H1 (cell line): Measurements from ENCODE around the gene USPL1. TPM values are rescaled to one million over a fixed set of nuclear protein-coding genes. Genes with fewer than 3 reads are reported as not detected.
"Not testable (repeated sequence)": the region's sequence is repeated elsewhere in the genome, so short reads cannot be mapped to it uniquely, and the experiment has no call there.

ENCODE experiments used
- CTCF ChIA-PET: fragments of 300-600 bp; sonication (Branson Sonifier 250); formaldehyde crosslinking; loops from one replicate; lab custom pipeline; 2021; ENCODE audit not compliant: partially characterized antibody; lab: Charles Lee
- POLR2A ChIA-PET: fragments of 300-600 bp; sonication (Branson Sonifier 250); formaldehyde crosslinking; loops from one replicate; lab custom pipeline; 2021; ENCODE audit warnings: inconsistent platforms; ENCODE audit not compliant: partially characterized antibody; lab: Charles Lee
- DNase-seq, 2 experiments: peaks; one replicate each; pipeline versions ENCODE4 v3.0.0 to v3.0.0-alpha.2; 2010 to 2022; ENCODE audit warnings: low spot score in 2 of 2, low read depth in 1 of 2, mixed read lengths in 1 of 2
- FAIRE-seq: peaks from 2 replicates; lab custom pipeline; 2011; peaks lifted over from hg19 to GRCh38; lab: Jason Lieb, UNC
- H2AFZ ChIP-seq: 2 replicates; pipeline ENCODE4 v1.8.1; 2012; ENCODE audit warnings: low read length, inconsistent platforms
- H2AK5ac ChIP-seq: 2 replicates; pipeline ENCODE4 v1.6.1; 2013; ENCODE audit warnings: low read depth, low read length
- H2BK120ac ChIP-seq: replicated peaks from 2 replicates; pipeline ENCODE3; 2013; ENCODE audit warnings: low read depth, low read length, inconsistent platforms
- H2BK12ac ChIP-seq: 2 replicates; pipeline ENCODE4 v1.6.1; 2013; ENCODE audit warnings: low read depth, low read length
- H2BK15ac ChIP-seq: 2 replicates; pipeline ENCODE4 v1.6.1; 2013; ENCODE audit warnings: low read length
- H2BK20ac ChIP-seq: 2 replicates; pipeline ENCODE4 v1.6.1; 2013; ENCODE audit warnings: low read length
- H2BK5ac ChIP-seq: 2 replicates; pipeline ENCODE4 v1.6.1; 2013; ENCODE audit warnings: low read depth, low read length
- H3K14ac ChIP-seq: 2 replicates; pipeline ENCODE4 v1.6.1; 2013; ENCODE audit warnings: inconsistent platforms; ENCODE audit not compliant: insufficient read length
- H3K18ac ChIP-seq: 2 replicates; pipeline ENCODE4 v1.6.1; 2013; ENCODE audit warnings: low read length; ENCODE audit errors: extremely low read depth
- H3K23ac ChIP-seq: 2 replicates; pipeline ENCODE4 v1.6.1; 2013; ENCODE audit warnings: inconsistent platforms; ENCODE audit not compliant: insufficient read length
- H3K23me2 ChIP-seq: 2 replicates; pipeline ENCODE4 v1.6.1; 2013; ENCODE audit warnings: low read depth, low read length
- H3K27ac ChIP-seq: 2 replicates; pipeline ENCODE4 v1.6.1; 2011; ENCODE audit warnings: low read depth, low read length, inconsistent platforms
- H3K27me3 ChIP-seq, 4 experiments: replicated peaks in 1 of 4; 1 replicate in 1 of 4; 2 replicates in 3 of 4; pipeline versions ENCODE4 v1.6.1 to v1.8.1; 2011 to 2013; ENCODE audit warnings: low read length in 3 of 4, mild to moderate bottlenecking in 3 of 4, inconsistent platforms in 2 of 4, mixed read lengths in 2 of 4, moderate library complexity in 1 of 4; ENCODE audit not compliant: control insufficient read depth in 3 of 4, insufficient read depth in 3 of 4; ENCODE audit errors: extremely low read depth in 1 of 4
- H3K36me3 ChIP-seq, 4 experiments: 2 replicates each; pipeline versions ENCODE4 v1.6.1 to v1.8.1; 2011 to 2013; ENCODE audit warnings: mild to moderate bottlenecking in 4 of 4, low read length in 3 of 4, moderate library complexity in 2 of 4, control low read depth in 1 of 4, inconsistent platforms in 1 of 4; ENCODE audit not compliant: insufficient read depth in 4 of 4, control insufficient read depth in 2 of 4
- H3K4ac ChIP-seq: replicated peaks from 2 replicates; pipeline ENCODE3; 2013; ENCODE audit warnings: low read length, low read depth, mixed read lengths, inconsistent platforms; ENCODE audit not compliant: insufficient read length
- H3K4me1 ChIP-seq, 4 experiments: replicated peaks in 1 of 4; 1 replicate in 1 of 4; 2 replicates in 3 of 4; pipeline versions ENCODE4 v1.6.1 to v1.8.1; 2011 to 2013; ENCODE audit warnings: low read length in 3 of 4, inconsistent platforms in 2 of 4, mixed read lengths in 1 of 4; ENCODE audit not compliant: insufficient read depth in 4 of 4, control insufficient read depth in 3 of 4
- H3K4me2 ChIP-seq, 2 experiments: 2 replicates each; pipeline versions ENCODE4 v1.6.1 to v1.8.1; 2011 to 2013; ENCODE audit warnings: low read depth in 2 of 2, low read length in 2 of 2, control low read depth in 1 of 2, inconsistent platforms in 1 of 2, mild to moderate bottlenecking in 1 of 2; ENCODE audit not compliant: insufficient read depth in 1 of 2
- H3K4me3 ChIP-seq, 4 experiments: fragments of 200-600, 300-600 bp in 1 of 4; sonication (generic), shearing (Covaris generic), sonication (Bioruptor Twin) in 1 of 4; 2 replicates each; pipeline versions ENCODE4 v1.5.1 to v1.8.1; 2011 to 2016; ENCODE audit warnings: low read length in 4 of 4, low read depth in 3 of 4, control low read depth in 2 of 4, inconsistent platforms in 2 of 4, mild to moderate bottlenecking in 2 of 4, mixed read lengths in 1 of 4, moderate library complexity in 1 of 4; ENCODE audit not compliant: insufficient read depth in 2 of 4; ENCODE audit errors: extremely low read depth in 1 of 4
- H3K56ac ChIP-seq: replicated peaks from 2 replicates; pipeline ENCODE3; 2013; ENCODE audit warnings: low read depth, mild to moderate bottlenecking, mixed read lengths, low read length, inconsistent platforms; ENCODE audit not compliant: insufficient read length
- H3K79me1 ChIP-seq: 2 replicates; pipeline ENCODE4 v1.6.1; 2013; ENCODE audit warnings: low read depth, low read length, control low read depth
- H3K79me2 ChIP-seq, 2 experiments: 2 replicates each; pipeline versions ENCODE4 v1.6.1 to v1.8.1; 2012 to 2013; ENCODE audit warnings: low read length in 2 of 2, mild to moderate bottlenecking in 2 of 2, inconsistent platforms in 1 of 2; ENCODE audit not compliant: insufficient read depth in 2 of 2, control insufficient read depth in 1 of 2
- H3K9ac ChIP-seq, 4 experiments: replicated peaks in 1 of 4; 1 replicate in 1 of 4; 2 replicates in 3 of 4; pipeline versions ENCODE4 v1.6.1 to v1.8.1; 2011 to 2013; ENCODE audit warnings: low read depth in 3 of 4, low read length in 3 of 4, control low read depth in 2 of 4, mild to moderate bottlenecking in 2 of 4, moderate library complexity in 2 of 4, inconsistent platforms in 1 of 4; ENCODE audit errors: extremely low read depth in 1 of 4
- H3K9me3 ChIP-seq, 2 experiments: 2 replicates each; pipeline versions ENCODE4 v1.6.1 to v1.8.1; 2012 to 2013; ENCODE audit warnings: mild to moderate bottlenecking in 2 of 2, moderate library complexity in 2 of 2, control low read depth in 1 of 2, inconsistent platforms in 1 of 2, low read depth in 1 of 2, low read length in 1 of 2, mixed read lengths in 1 of 2; ENCODE audit not compliant: insufficient read depth in 2 of 2
- H4K20me1 ChIP-seq, 2 experiments: replicated peaks in 1 of 2; 2 replicates each; pipeline versions ENCODE3 to v1.8.1; 2011 to 2013; ENCODE audit warnings: inconsistent platforms in 2 of 2, low read length in 2 of 2, mild to moderate bottlenecking in 1 of 2; ENCODE audit not compliant: insufficient read depth in 2 of 2, control insufficient read depth in 1 of 2
- H4K5ac ChIP-seq: 2 replicates; pipeline ENCODE4 v1.6.1; 2013; ENCODE audit warnings: low read length, low read depth, mixed read lengths, inconsistent platforms; ENCODE audit not compliant: insufficient read length
- H4K8ac ChIP-seq: 2 replicates; pipeline ENCODE4 v1.8.0; 2013; ENCODE audit warnings: mild to moderate bottlenecking, moderate library complexity, low read length, inconsistent platforms; ENCODE audit not compliant: insufficient read depth; ENCODE audit errors: extremely low read depth
- H4K91ac ChIP-seq: replicated peaks from 2 replicates; pipeline ENCODE3; 2013; ENCODE audit warnings: low read length, mixed read lengths, inconsistent platforms; ENCODE audit not compliant: insufficient read length
- WGBS, 2 experiments: shearing (Covaris generic) in 1 of 2; methylation state at CpG; one replicate each; pipeline versions ENCODE4 v1.1.6 to v1.1.7; 2013 to 2015; ENCODE audit warnings: low lambda C conversion rate in 2 of 2, mixed read lengths in 2 of 2, inconsistent platforms in 1 of 2, low coverage in 1 of 2, missing lambda C conversion rate in 1 of 2; ENCODE audit not compliant: insufficient replicate concordance in 2 of 2, insufficient coverage in 1 of 2, insufficient read length in 1 of 2; ENCODE audit errors: extremely low coverage in 1 of 2, missing lambda C conversion rate in 1 of 2; 5-methylcytosine and 5-hydroxymethylcytosine counted together
- polyA plus RNA-seq, 7 experiments: library from polyadenylated mRNA; depleted of rRNA in 3 of 7; stranded (reverse) in 5 of 7; unstranded in 2 of 7; fragments of >200 nt in 5 of 7; fragments of 200-250 nt in 2 of 7; gene quantifications; 1 replicate in 5 of 7; 2 replicates in 1 of 7; 4 replicates in 1 of 7; pipeline versions ENCODE4 v1.2.1 to v1.2.3, GENCODE V29; 2011 to 2013; ENCODE audit warnings: missing spikeins in 2 of 7, mixed read lengths in 2 of 7
- total RNA-seq: library from RNA; stranded (reverse); fragmentation: NEBNext Ultra II Directional; extraction: Animal tissue kit (Norgen Biotek cat#: 25700); gene quantifications from 2 replicates; pipeline ENCODE4 v1.2.1, GENCODE V29; 2021

USPL1 gene
- total and polyA plus RNA-seq, 2 of the 8 experiments (the other 6 are each of a cell fraction or from before 2014, with no cell fraction given) = 6.3 to 17.1 TPM

DNA sequence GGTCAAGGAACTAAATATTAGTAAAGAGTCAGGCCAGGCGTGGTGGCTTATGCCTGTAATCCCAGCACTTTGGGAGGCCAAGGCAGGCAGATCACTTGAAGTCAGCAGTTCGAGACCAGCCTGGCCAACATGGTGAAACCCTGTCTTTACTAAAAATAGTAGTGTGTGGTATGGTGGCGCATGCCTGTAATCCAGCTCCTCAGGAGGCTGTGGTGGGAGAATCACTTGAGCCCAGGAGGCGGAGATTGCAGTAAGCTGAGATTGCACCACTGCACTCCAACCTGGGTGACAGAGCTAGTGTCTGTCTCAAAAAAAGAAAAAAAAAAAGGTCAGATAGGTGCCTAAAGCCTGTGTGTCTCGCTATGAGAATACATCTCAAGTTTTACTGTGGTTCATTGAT, 33.9 kb downstream of the USPL1 start:
- CTCF ChIA-PET, H3K79me2 ChIP-seq, H4K20me1 ChIP-seq, H2BK5ac ChIP-seq, H3K79me1 ChIP-seq, H3K23me2 ChIP-seq, H3K27me3 ChIP-seq, H4K91ac ChIP-seq, H2BK20ac ChIP-seq, H3K9ac ChIP-seq, H3K4me3 ChIP-seq, H2AK5ac ChIP-seq, H3K9me3 ChIP-seq, H3K23ac ChIP-seq, H2AFZ ChIP-seq, H3K14ac ChIP-seq, H2BK120ac ChIP-seq, H4K5ac ChIP-seq, H4K8ac ChIP-seq, H3K18ac ChIP-seq, H2BK12ac ChIP-seq, H3K4ac ChIP-seq, H3K4me1 ChIP-seq, H3K4me2 ChIP-seq, H3K27ac ChIP-seq, H2BK15ac ChIP-seq, DNase-seq, H3K56ac ChIP-seq, FAIRE-seq: not testable (repeated sequence)
- POLR2A ChIA-PET = interaction anchor here (0.5 to 1.4 kb wide), 3 partner anchors 8 to 60 kb away, joined by 3 read pairs; no protein-coding TSS in a partner anchor
- WGBS, 2 experiments = 93% methylated on average over 5 of the region's 5 CpGs; no CpG with 5 or more reads in 1 of the 2 experiments
- peaks cover 2 to 48% (median 16%) of the 10 kb centered on the region in 4 experiments; a peak in 6 of 8 replicates for H3K36me3 ChIP-seq
